RPMI7951 (cell line): ENCODE measurements around the gene C12orf57. TPM values are rescaled to one million over a fixed set of nuclear protein-coding genes. Genes with fewer than 3 reads are reported as not detected.

Experiments
- DNase-seq: peaks from one replicate; pipeline ENCODE4 v3.0.0-alpha.2; 2012; ENCODE audit warnings: low read depth
- total RNA-seq: library from RNA; depleted of rRNA; stranded (reverse); fragments of >200 nt; shearing (Covaris generic); gene quantifications from 2 replicates; pipeline ENCODE4 v1.2.3, GENCODE V29; 2014

The C12orf57 gene
- total RNA-seq, 1 experiment from 2014 or later: 245 TPM

- DNase-seq: peak; percentile 91
Measured at GRCh38 chr12:6937481-6938352, 6.1 kb upstream of the C12orf57 start.

GRCh38 chr12:6938353-6939190 is 5.2 kb upstream of the C12orf57 start:
- DNase-seq: no peak

GRCh38 chr12:6939191-6939540 is 4.7 kb upstream of the C12orf57 start:
- DNase-seq: no peak

GRCh38 chr12:6941267-6941666 is 2.6 kb upstream of the C12orf57 start:
- no peak for DNase-seq

GRCh38 chr12:6941782-6942181 is 2.0 kb upstream of the C12orf57 start:
- no peak for DNase-seq

GRCh38 chr12:6942331-6942665 is 1.5 kb upstream of the C12orf57 start:
- DNase-seq: no peak

- DNase-seq: peak; percentile 90
Measured at GRCh38 chr12:6943389-6943721, 467 bp upstream of the C12orf57 start.

- peak; percentile 91 for DNase-seq
Measured at GRCh38 chr12:6944381-6945186, 762 bp downstream of the C12orf57 start.

GRCh38 chr12:6945613-6946012 is 1.8 kb downstream of the C12orf57 start:
- DNase-seq: no peak

- DNase-seq: no peak
Measured at GRCh38 chr12:6946033-6946919, 2.5 kb downstream of the C12orf57 start.

- no peak for DNase-seq
Measured at GRCh38 chr12:6946920-6947374, 3.1 kb downstream of the C12orf57 start.

GRCh38 chr12:6947615-6948014 is 3.8 kb downstream of the C12orf57 start:
- DNase-seq: no peak

GRCh38 chr12:6948873-6949594 is 5.2 kb downstream of the C12orf57 start:
- DNase-seq: no peak

- DNase-seq: no peak
Measured at GRCh38 chr12:6950401-6950801, 6.6 kb downstream of the C12orf57 start.

- no peak for DNase-seq
Measured at GRCh38 chr12:6950811-6951540, 7.2 kb downstream of the C12orf57 start, which contains the start of gene PTPN6. Gene PTPN6, plus strand, starts transcription at chr12:6951356. Its CDS starts 157 bp downstream, at chr12:6951513.

GRCh38 chr12:6951551-6952120 is 7.8 kb downstream of the C12orf57 start:
- DNase-seq: no peak

- no peak for DNase-seq
Measured at GRCh38 chr12:6952121-6952862, 8.5 kb downstream of the C12orf57 start.

GRCh38 chr12:6952863-6953441 is 9.1 kb downstream of the C12orf57 start:
- no peak for DNase-seq
